Gastroesophageal sphincter (tissue), 4 donors: Measurements from ENCODE around the gene UNC13D. TPM values are rescaled to one million over a fixed set of nuclear protein-coding genes. Genes with fewer than 3 reads are reported as not detected.
A peak's percentile ranks its signal among the peaks of the same experiment; 100 is the strongest.
"Not testable (repeated sequence)": the region's sequence is repeated elsewhere in the genome, so short reads cannot be mapped to it uniquely, and the experiment has no call there.

Experiments
- ATAC-seq: fragments of 150-250 bp; one replicate; pipeline ENCODE4 v1.9.1; 2016; ENCODE audit warnings: mild to moderate bottlenecking, moderate library complexity
- H3K27ac ChIP-seq, 4 donors: fragments of 200-600 bp; sonication (generic) in 3 of 4; 1 replicate in 3 of 4; 2 replicates in 1 of 4; pipeline ENCODE4 v1.5.1; 2016 to 2019
- H3K27me3 ChIP-seq: fragments of 200-600 bp; sonication (generic); one replicate; pipeline ENCODE4 v1.5.1; 2019
- H3K36me3 ChIP-seq, 2 donors: fragments of 200-600 bp; sonication (generic); one replicate each; pipeline ENCODE4 v1.5.1; 2019; ENCODE audit warnings: control low read depth in 1 of 2
- H3K4me1 ChIP-seq, 3 donors: fragments of 200-600 bp; sonication (generic); 1 replicate in 2 of 3; 2 replicates in 1 of 3; pipeline ENCODE4 v1.5.1; 2016 to 2019; ENCODE audit warnings: control low read depth in 2 of 3
- H3K4me3 ChIP-seq, 2 donors: fragments of 200-600 bp; sonication (generic); one replicate each; pipeline ENCODE4 v1.5.1; 2019; ENCODE audit warnings: mild to moderate bottlenecking in 1 of 2, moderate library complexity in 1 of 2
- H3K9me3 ChIP-seq, 3 donors: fragments of 200-600 bp; sonication (generic); one replicate each; pipeline ENCODE4 v1.5.1; 2017 to 2019; ENCODE audit warnings: control low read depth in 2 of 3
- EP300 ChIP-seq: sonication (generic); formaldehyde crosslinking; IDR thresholded peaks from one replicate; pipeline ENCODE4 v1.6.1; 2017; ENCODE audit warnings: antibody characterized with exemption, mild to moderate bottlenecking
- POLR2A ChIP-seq, 2 donors: fragments of 450-650 bp; IDR thresholded peaks; one replicate each; pipeline ENCODE4 v1.6.1; 2017; ENCODE audit warnings: antibody characterized with exemption in 2 of 2, mild to moderate bottlenecking in 2 of 2, moderate library complexity in 1 of 2
- POLR2AphosphoS5 ChIP-seq: sonication (generic); formaldehyde crosslinking; IDR thresholded peaks from one replicate; pipeline ENCODE4 v1.6.1; 2017; ENCODE audit warnings: antibody characterized with exemption
- WGBS, 2 donors: methylation state at CpG; one replicate each; pipeline ENCODE4 v1.1.5; 2018; ENCODE audit warnings: low coverage in 1 of 2; 5-methylcytosine and 5-hydroxymethylcytosine counted together
- total RNA-seq, 4 donors: library from RNA; depleted of rRNA; stranded (reverse); fragments of >200 nt; gene quantifications; one replicate each; pipeline ENCODE4 v1.1.0, GENCODE V29; 2016
- TF ChIP-seq, protein P1 (sequence below), 4 experiments: fragments of 200-600 bp in 2 of 4; fragments of 450-650 bp in 2 of 4; sonication (generic) in 1 of 4; IDR thresholded peaks; one replicate each; pipeline ENCODE4 v1.5.1; 2017 to 2019; ENCODE audit warnings: antibody characterized with exemption in 4 of 4, mild to moderate bottlenecking in 2 of 4, moderate library complexity in 2 of 4

UNC13D gene
- total RNA-seq, 4 donors from 2014 or later: 2.6 to 10.8 (median 5.6) TPM

GRCh38 chr17:75814900-75815373 is 29.3 kb downstream of the UNC13D start:
- 57% methylated on average over 1 of the region's 13 CpGs; no CpG with 5 or more reads in 1 of the 2 donors for WGBS, 2 donors
- Histone ChIP-seq H3K9me3 (no peaks in the 10 kb centered on the region), H3K27me3 (no peaks in the 10 kb centered on the region), H3K27ac (no peak overlapping the region), H3K4me1 (peaks cover 0 to under 1% (median under 1%) of the 10 kb centered on the region in 3 donors), H3K36me3 (peaks cover 0 to 100% of the 10 kb centered on the region in 2 donors), H3K4me3 (no peak overlapping the region)
- ATAC-seq: no peak
- no peak for TF ChIP-seq POLR2AphosphoS5
- no peak for TF ChIP-seq EP300

GRCh38 chr17:75814021-75814395 is 30.2 kb downstream of the UNC13D start:
- Histone ChIP-seq H3K36me3 (peaks cover 0 to 98% of the 10 kb centered on the region in 2 donors), H3K4me3 (no peak overlapping the region), H3K4me1 (peaks cover 0 to 10% (median 9%) of the 10 kb centered on the region in 3 donors), H3K9me3 (no peaks in the 10 kb centered on the region), H3K27ac (no peak overlapping the region), H3K27me3 (no peaks in the 10 kb centered on the region)
- ATAC-seq: no peak
- TF ChIP-seq POLR2AphosphoS5: no peak
- no peak for TF ChIP-seq POLR2A (IDR thresholded peaks at IDR 0.05)
- TF ChIP-seq EP300: no peak
- WGBS, 2 donors: 77% methylated on average over 3 of the region's 6 CpGs; no CpG with 5 or more reads in 1 of the 2 donors

- peaks cover 0 to 16% (median 12%) of the 10 kb centered on the region in 3 donors for H3K4me1 ChIP-seq
- H3K9me3 ChIP-seq: no peaks in the 10 kb centered on the region
- H3K27ac ChIP-seq: peak overlapping the region in 1 of 4 donors; percentile 12
- no peak for ATAC-seq
- H3K27me3 ChIP-seq: no peaks in the 10 kb centered on the region
- 83 to 92% methylated on average over 2 to 5 of the region's 24 CpGs for WGBS, 2 donors
- TF ChIP-seq POLR2AphosphoS5 (no peak), POLR2A (IDR thresholded peaks at IDR 0.05) (no peak), EP300 (no peak)
- TF ChIP-seq, protein P1, sequence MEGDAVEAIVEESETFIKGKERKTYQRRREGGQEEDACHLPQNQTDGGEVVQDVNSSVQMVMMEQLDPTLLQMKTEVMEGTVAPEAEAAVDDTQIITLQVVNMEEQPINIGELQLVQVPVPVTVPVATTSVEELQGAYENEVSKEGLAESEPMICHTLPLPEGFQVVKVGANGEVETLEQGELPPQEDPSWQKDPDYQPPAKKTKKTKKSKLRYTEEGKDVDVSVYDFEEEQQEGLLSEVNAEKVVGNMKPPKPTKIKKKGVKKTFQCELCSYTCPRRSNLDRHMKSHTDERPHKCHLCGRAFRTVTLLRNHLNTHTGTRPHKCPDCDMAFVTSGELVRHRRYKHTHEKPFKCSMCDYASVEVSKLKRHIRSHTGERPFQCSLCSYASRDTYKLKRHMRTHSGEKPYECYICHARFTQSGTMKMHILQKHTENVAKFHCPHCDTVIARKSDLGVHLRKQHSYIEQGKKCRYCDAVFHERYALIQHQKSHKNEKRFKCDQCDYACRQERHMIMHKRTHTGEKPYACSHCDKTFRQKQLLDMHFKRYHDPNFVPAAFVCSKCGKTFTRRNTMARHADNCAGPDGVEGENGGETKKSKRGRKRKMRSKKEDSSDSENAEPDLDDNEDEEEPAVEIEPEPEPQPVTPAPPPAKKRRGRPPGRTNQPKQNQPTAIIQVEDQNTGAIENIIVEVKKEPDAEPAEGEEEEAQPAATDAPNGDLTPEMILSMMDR (IDR thresholded peaks at IDR 0.05): no peak
- H3K36me3 ChIP-seq: peaks cover 0 to 92% of the 10 kb centered on the region in 2 donors
- H3K4me3 ChIP-seq: no peak overlapping the region
Measured at GRCh38 chr17:75813081-75814020, 30.9 kb downstream of the UNC13D start.

- Histone ChIP-seq H3K4me3 (no peak overlapping the region), H3K4me1 (peaks cover 0 to 23% (median 18%) of the 10 kb centered on the region in 3 donors), H3K27ac (peak overlapping the region in 1 of 4 donors; percentile 12), H3K27me3 (no peaks in the 10 kb centered on the region), H3K9me3 (no peaks in the 10 kb centered on the region), H3K36me3 (peaks cover 0 to 82% of the 10 kb centered on the region in 2 donors)
- no peak for ATAC-seq
- 61 to 80% methylated on average over 4 to 13 of the region's 27 CpGs for WGBS, 2 donors
- no peak for TF ChIP-seq EP300
- TF ChIP-seq, protein P1 (IDR thresholded peaks at IDR 0.05): no peak
- no peak for TF ChIP-seq POLR2AphosphoS5
- TF ChIP-seq POLR2A (IDR thresholded peaks at IDR 0.05): no peak
Measured at GRCh38 chr17:75812096-75813013, 31.8 kb downstream of the UNC13D start.

- no peak for ATAC-seq
- Histone ChIP-seq H3K27me3 (no peaks in the 10 kb centered on the region), H3K9me3 (no peaks in the 10 kb centered on the region), H3K27ac (no peak overlapping the region), H3K4me1 (peaks cover 0 to 23% (median 18%) of the 10 kb centered on the region in 3 donors), H3K36me3 (peaks cover 0 to 70% of the 10 kb centered on the region in 2 donors), H3K4me3 (no peak overlapping the region)
- TF ChIP-seq EP300 (no peak), POLR2A (IDR thresholded peaks at IDR 0.05) (no peak), POLR2AphosphoS5 (no peak)
- TF ChIP-seq, protein P1 (IDR thresholded peaks at IDR 0.05): no peak
- 100% methylated on average over 2 of the region's 7 CpGs; no CpG with 5 or more reads in 1 of the 2 donors for WGBS, 2 donors
Measured at GRCh38 chr17:75811174-75811573, 33.0 kb downstream of the UNC13D start.

GRCh38 chr17:75810756-75811155 is 33.4 kb downstream of the UNC13D start:
- not testable (repeated sequence) for ATAC-seq, H3K9me3 ChIP-seq, H3K4me3 ChIP-seq, H3K27me3 ChIP-seq
- peaks cover 0 to 66% of the 10 kb centered on the region in 2 donors for H3K36me3 ChIP-seq
- peak overlapping the region in 1 of 4 donors; percentile 74 for H3K27ac ChIP-seq
- H3K4me1 ChIP-seq: peaks cover 0 to 23% (median 18%) of the 10 kb centered on the region in 3 donors
- WGBS, 2 donors: 94% methylated on average over 10 of the region's 11 CpGs; no CpG with 5 or more reads in 1 of the 2 donors
